ENCODE measurements around the gene SFSWAP.

Gene SFSWAP

GRCh38 chr12:131713349-131713748 lies 2.5 kb downstream of the SFSWAP start:
- Histone ChIP-seq H3K4me3 (IDR thresholded peaks at IDR 0.05; ENCODE audit: insufficient read depth, low read depth, low read length) (no peak overlapping the region), H3K27ac (no peak overlapping the region), H3K79me2 (ENCODE audit: insufficient read depth, low read depth) (peaks cover 27% of the 10 kb centered on the region), H3K4me1 (ENCODE audit: low read depth, poor library complexity, severe bottlenecking) (peaks cover 14% of the 10 kb centered on the region), H3K9ac (no peak overlapping the region), H2AFZ (ENCODE audit: low read depth) (no peak overlapping the region), H3K36me3 (ENCODE audit: insufficient read depth) (no peaks in the 10 kb centered on the region), H4K20me1 (ENCODE audit: insufficient read depth) (no peaks in the 10 kb centered on the region), H3K27me3 (ENCODE audit: insufficient read depth, low read depth) (no peaks in the 10 kb centered on the region), H3K4me2 (no peak overlapping the region)
- no peak for TF ChIP-seq CTCF (conservative IDR thresholded peaks at IDR 0.05; ENCODE audit: low read depth, low read length)

DNA sequence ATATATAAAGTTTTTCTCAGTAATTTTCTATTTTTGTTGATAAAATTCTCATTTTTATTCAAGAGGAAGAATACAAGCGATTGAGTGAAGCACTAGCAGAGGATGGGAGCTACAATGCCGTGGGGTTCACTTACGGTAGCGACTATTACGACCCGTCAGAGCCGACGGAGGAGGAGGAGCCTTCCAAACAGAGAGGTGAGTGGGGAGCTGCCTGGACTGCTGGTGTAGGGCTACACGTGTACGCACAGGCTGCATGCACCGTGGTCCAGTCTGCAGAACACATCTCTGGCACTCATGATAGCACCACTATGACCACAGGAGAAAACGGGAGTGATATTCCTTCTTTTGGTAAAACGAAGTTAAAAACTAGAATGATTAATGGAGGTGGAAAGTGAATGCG lies 3.9 kb downstream of the SFSWAP start:
- Histone ChIP-seq H3K27ac (no peak overlapping the region), H3K9ac (no peak overlapping the region), H3K4me2 (no peak overlapping the region), H3K36me3 (ENCODE audit: insufficient read depth) (no peaks in the 10 kb centered on the region), H2AFZ (ENCODE audit: low read depth) (no peak overlapping the region), H3K27me3 (ENCODE audit: insufficient read depth, low read depth) (no peaks in the 10 kb centered on the region), H3K79me2 (ENCODE audit: insufficient read depth, low read depth) (peaks cover 27% of the 10 kb centered on the region), H4K20me1 (ENCODE audit: insufficient read depth) (no peaks in the 10 kb centered on the region), H3K4me3 (IDR thresholded peaks at IDR 0.05; ENCODE audit: insufficient read depth, low read depth, low read length) (no peak overlapping the region), H3K4me1 (ENCODE audit: low read depth, poor library complexity, severe bottlenecking) (peaks cover 14% of the 10 kb centered on the region)
- TF ChIP-seq CTCF (conservative IDR thresholded peaks at IDR 0.05; ENCODE audit: low read depth, low read length), result no peak

- TF ChIP-seq CTCF (conservative IDR thresholded peaks at IDR 0.05; ENCODE audit: low read depth, low read length), result no peak
- no peak overlapping the region for H2AFZ ChIP-seq (ENCODE audit: low read depth)
- H3K4me1 ChIP-seq (ENCODE audit: low read depth, poor library complexity, severe bottlenecking), result peaks cover 9% of the 10 kb centered on the region
- H3K27ac ChIP-seq, result no peak overlapping the region
- H3K4me3 ChIP-seq (IDR thresholded peaks at IDR 0.05; ENCODE audit: insufficient read depth, low read depth, low read length), result no peak overlapping the region
- no peaks in the 10 kb centered on the region for H3K27me3 ChIP-seq (ENCODE audit: insufficient read depth, low read depth)
- H3K4me2 ChIP-seq, result no peak overlapping the region
- H3K79me2 ChIP-seq (ENCODE audit: insufficient read depth, low read depth), result peaks cover 24% of the 10 kb centered on the region
- no peaks in the 10 kb centered on the region for H3K36me3 ChIP-seq (ENCODE audit: insufficient read depth)
- no peaks in the 10 kb centered on the region for H4K20me1 ChIP-seq (ENCODE audit: insufficient read depth)
- H3K9ac ChIP-seq, result no peak overlapping the region
These were observed 5.4 kb downstream of the SFSWAP start for GRCh38 chr12:131716282-131716681.

GRCh38 chr12:131720241-131720640 lies 9.4 kb downstream of the SFSWAP start:
- Histone ChIP-seq H4K20me1 (ENCODE audit: insufficient read depth) (no peaks in the 10 kb centered on the region), H3K9ac (no peak overlapping the region), H3K4me1 (ENCODE audit: low read depth, poor library complexity, severe bottlenecking) (no peaks in the 10 kb centered on the region), H3K79me2 (ENCODE audit: insufficient read depth, low read depth) (no peaks in the 10 kb centered on the region), H3K4me2 (no peak overlapping the region), H2AFZ (ENCODE audit: low read depth) (no peak overlapping the region), H3K27me3 (ENCODE audit: insufficient read depth, low read depth) (no peaks in the 10 kb centered on the region), H3K27ac (no peak overlapping the region), H3K36me3 (ENCODE audit: insufficient read depth) (no peaks in the 10 kb centered on the region), H3K4me3 (IDR thresholded peaks at IDR 0.05; ENCODE audit: insufficient read depth, low read depth, low read length) (no peak overlapping the region)
- TF ChIP-seq CTCF (conservative IDR thresholded peaks at IDR 0.05; ENCODE audit: low read depth, low read length), result no peak

Data from KMS-11 (cell line).